ENCODE results near the gene SLC36A1.
"Not testable (repeated sequence)": the region's sequence is repeated elsewhere in the genome, so short reads cannot be mapped to it uniquely, and the experiment has no call there.

SLC36A1 gene

DNA sequence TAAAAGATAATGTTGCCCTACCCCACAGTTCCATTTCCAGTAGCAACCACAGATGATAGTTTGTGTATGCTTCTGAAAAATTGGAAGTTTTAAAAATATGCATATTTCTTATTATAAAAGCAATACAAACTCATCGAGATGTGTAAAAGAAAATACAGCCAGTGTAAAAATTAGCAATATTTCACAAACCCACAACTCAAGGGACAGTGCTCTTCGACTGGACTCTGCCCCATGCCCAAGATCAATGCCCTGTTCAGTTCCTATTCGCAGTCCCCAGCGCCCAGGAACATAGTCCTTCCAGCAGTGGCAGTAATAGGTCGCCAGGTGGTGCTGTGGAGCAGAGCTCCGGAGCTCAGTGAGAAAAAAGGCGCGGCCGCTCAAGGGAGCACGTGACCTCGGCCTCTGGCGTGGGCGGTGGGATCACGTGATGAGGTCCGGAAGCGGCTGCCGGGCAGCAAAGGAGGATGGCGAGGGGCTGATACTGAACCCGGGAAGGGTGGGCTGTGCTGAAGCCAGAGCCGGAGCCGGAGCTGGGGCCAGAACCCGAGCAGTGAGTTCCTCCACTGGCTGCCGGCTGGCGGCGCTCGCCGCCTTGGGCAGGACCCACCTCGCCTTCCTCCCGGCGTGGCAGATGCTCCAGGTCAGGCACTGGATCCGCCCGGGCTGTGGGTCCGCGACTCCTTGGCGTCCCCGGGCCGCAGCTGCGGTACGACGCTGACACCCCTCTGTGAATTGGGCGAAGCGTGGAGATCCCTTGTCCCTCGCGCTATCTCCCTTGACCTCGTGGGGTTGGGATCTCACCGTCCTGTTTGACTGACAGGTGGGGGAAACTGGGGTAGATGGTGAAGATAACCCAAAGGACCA, at the start of gene SLC36A1:
Gene SLC36A1 (plus strand): TSS at position 430 of the 864 bp plus-strand sequence. CDS start 11,190 bp downstream, outside the sequence.
- peak; percentile 91 for DNase-seq

DNA sequence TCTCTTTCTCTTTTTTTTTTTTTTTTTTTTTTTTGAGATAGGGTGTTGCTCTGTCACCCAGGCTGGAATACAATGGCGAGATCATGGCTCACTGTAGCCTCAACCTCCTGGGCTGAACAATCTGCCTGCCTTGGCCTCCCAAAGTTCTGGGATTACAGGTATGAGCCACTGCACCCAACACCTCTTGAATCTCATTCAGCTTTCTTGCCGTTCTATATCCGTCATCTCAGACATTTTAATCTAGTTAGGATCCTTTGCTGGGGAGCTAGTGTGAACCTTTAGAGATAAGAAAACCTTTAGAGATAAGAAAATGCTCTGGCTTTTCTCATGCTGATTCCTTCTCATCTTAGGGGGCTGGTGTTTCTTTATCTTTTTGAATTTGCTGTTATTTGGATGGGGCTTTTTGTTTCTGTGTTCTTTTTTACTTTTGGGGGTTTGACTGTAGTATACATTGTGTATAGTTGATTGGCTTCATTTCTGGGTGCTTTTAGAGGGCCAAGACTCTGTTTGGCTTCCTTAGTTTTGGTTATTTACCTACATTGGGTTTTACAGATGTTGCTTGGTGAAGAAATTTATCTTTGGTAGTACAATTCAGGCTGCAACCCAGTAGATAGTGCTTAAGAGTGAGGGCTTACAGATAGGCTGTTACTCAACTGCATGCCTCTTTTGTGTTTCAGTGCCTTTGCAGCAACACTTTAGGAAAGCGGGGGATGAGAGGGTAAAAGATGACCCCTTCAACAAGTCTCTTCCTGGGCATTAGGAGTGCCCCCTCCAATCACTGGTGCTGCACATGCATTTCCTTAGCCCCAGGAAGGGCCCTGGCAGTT, 41.9 kb upstream of the SLC36A1 start:
- DNase-seq: no peak

DNA sequence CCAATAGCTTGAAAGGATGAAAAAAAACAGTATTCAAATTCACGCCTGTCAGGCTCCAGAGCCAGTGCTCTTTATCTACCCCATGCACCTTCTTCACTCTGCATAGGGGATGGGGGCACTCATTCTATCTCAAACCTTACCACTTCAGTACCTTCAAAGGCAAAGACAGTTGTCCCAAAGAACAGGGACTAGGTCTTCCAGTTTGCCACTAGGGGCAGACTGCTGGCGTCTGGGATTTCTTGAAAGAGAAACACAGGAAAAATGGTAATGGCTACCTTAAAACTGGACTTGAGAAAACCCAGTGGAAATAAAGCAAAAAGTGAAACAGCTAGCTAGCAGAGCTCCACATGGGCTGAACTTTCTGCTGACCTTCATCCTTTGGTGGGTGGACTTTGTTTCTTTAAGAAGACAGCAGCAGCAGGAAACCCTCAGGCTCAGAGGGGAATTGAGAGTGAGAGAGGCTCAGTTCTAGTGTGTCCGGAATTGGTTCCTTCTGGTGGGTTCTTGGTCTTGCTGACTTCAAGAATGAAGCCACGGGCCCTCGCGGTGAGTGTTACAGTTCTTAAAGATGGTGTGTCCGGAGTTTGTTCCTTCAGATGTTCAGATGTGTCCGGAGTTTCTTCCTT, 41.0 kb upstream of the SLC36A1 start:
- DNase-seq: no peak

DNA sequence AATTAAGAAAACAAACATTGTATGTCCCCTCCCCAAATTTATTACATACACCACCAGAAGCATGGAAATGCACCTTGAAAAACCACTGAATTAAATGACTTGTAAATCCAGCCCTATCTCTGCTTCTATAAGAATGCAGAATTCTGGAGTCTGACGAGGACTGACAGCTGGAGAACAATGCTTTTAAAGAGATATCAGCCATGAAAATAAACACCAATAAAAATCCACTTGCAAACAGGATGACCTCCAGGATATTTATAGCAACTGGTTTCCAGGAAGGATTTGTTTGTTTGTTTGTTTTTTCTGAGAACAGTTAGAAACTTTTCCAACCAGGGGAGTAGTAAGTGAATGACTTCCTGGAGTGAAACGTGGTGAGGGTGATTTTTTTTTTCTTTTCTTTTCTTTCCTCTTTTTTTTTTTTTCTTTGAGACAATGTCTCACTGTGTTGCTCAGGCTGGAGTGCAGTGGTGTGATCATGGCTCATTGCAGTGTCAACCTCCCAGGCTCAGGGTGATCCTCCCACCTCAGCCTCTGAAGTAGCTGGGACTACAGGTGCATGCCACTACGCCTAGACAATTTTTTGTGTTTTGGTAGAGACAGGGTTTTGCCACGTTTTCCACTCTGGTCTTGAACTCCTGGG, 38.7 kb upstream of the SLC36A1 start:
- DNase-seq: no peak

DNA sequence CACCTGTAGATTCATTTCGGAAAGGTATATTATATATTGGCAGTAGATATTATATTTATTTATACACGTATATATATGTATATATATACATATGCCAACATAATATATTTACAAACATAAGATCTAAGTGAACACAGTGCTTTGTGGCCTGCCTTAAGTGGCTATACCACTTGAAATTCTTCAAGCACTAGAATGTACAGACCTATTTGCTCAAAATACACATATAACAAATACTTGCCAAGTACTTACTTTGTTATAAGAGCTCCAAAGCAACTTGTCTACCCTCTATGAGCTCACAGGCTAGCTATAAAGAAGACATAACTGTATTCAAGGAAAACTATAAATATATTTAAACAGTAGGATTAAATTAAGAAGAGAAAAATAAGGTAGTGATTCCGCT, 33.6 kb upstream of the SLC36A1 start:
- no peak for DNase-seq

DNA sequence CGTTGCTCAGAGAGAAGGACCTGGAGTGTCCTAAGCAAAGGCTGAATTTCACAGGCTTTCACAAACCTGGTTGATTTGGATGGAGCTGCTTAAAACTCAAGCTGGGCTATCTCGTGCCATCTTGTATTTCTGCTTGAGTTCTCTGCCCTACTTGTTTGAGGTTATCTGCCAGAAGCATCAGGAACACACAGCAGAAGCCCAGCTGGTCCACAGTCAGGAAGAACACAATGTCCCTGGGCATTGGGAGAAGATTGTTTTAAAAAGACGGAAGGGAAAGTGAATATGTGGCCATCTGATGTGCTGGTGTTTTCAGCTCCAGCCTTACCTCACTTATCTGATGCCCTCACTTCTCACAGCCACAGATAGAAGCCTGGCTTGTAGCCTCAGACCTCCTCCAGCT, 32.9 kb upstream of the SLC36A1 start:
- no peak for DNase-seq

DNA sequence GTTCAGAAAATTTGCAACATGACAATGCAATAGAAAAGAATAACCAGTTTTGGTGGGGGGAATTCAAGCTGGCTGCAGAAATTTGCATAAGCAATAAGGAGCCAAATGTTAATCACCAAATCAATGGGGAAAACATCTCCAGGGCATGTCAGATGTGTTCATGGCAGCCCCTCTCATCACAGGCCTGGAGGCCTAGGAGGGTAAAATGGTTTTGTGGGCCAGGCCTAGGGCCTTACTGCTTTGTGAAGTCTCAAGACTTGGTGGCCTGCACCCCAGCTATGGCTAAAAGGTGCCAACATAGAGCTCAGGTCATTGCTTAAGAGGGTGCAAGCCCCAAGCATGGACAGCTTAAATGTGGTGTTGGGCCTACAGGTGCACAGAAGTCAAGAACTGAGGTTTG, 29.7 kb upstream of the SLC36A1 start:
- no peak for DNase-seq

DNA sequence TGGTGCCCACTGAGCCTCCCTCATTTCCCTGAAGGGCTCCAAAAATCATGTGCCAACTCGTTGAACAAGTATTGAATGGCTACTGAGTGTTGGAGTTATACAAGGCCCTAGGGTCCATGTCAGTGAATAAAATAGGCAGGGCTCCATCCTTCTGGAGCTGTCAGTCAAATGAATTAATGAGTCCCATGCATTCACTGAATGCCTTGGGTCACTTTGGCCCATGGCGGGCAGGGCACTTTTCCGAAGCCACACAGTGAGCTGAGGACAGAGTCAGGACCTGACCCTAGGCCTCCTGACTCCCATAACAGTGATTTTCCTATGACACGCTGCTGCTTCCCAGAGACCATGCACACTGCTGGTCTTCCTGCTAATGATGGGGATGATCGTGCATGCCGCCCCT, 27.3 kb upstream of the SLC36A1 start:
- DNase-seq: no peak

DNA sequence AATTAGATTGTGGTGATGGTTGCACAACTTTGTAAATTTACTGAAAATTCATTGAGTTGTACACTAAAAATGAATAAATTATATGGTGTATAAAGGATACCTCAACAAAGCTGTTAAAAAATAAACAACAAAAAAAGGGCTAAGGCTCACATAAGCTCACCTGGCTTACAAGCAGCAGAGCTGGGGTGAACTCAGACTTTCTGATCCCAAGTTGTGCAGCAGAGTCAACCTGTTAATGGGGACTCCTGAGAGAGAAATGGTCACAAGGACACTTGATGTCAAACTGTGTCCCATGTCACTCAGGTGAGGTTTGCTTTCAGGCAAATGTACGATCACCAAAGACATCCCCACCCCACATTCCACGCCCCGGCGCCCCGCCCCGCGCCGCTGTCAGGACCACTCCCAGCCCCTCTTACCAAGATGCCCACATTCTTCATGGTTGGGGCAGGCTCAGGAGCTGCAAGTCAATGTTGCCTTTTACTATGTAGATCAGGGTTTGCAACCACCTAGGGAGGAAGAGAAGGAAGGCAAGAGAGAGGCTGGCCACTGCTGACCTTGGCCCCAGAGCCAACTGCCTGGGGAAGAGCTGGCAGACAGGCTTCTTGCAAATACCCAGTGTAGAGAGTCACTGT, 22.4 kb upstream of the SLC36A1 start:
- DNase-seq: no peak

DNA sequence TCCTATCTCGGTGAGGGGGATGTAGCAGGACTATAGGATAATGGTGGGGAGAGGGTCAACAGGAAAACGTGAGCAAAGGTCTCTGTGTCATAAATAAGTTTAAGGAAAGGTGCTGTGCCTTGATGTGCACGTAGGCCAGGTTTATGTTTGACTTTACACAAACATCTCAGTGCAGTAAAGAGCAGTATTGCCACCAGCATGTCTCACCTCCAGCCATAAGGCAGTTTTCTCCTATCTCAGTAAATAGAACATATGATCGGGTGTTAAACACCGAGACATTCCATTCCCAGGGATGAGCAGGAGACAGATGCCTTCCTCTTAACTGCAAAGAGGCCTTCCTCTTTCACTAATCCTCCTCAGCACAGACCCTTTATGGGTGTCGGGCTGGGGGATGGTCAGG, 21.1 kb upstream of the SLC36A1 start:
- not testable (repeated sequence) for DNase-seq

DNA sequence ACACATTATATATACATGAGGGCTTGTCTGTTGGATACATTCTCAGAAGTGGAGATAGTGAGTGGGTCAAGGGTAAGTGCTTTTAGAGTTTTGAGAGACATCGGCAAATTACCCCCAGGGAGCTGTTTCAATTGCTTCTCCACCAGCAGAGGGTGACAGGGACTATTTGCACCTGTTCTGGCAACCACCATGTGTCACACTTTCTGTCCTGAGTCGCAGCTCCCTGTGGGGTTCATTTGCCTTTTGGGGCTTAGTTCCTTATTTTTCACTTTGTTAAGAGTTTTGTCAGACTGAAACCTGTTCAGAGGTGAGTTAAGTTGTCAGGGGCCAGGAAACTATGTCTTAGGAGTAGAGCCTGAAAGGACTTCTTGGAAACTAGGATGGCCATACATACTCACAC, 20.1 kb upstream of the SLC36A1 start:
- no peak for DNase-seq

DNA sequence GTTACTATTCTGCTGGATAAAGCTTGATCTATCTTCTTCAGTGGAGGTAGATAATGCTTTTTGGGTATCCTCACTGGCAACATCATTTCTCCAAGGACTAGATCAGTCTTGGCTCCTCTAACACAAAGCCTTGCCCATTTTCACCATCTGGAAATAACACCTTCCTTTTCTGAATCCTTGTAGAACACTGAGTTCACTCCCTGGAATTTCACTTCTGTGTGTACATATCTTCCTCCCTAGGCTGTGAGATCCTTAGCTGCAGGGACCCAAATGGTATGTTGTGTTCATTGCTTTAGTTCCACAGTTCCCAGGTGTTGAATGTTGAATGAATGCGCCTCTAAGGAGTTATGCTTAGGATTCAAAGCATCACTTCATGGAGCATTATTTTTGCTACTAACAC, 16.7 kb upstream of the SLC36A1 start:
- DNase-seq: no peak

DNA sequence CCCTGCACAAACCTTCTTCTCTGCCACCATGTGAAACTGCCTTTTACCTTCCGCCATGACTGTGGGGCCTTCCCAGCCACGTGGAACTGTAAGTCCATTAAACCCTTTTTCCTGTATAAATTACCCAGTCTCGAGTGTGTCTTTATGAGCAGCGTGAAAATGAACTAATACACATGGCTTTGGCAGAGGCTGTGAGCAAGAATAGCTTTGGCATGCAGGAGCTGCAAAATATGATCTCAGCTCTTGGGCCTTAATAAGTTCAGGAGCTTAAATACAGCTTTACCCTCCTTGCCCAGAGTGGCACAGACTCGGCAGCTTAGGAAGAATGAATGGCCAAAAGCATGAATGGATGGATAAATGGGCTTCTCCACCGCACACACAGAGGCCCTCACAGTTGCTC, 15.7 kb upstream of the SLC36A1 start:
- no peak for DNase-seq

DNA sequence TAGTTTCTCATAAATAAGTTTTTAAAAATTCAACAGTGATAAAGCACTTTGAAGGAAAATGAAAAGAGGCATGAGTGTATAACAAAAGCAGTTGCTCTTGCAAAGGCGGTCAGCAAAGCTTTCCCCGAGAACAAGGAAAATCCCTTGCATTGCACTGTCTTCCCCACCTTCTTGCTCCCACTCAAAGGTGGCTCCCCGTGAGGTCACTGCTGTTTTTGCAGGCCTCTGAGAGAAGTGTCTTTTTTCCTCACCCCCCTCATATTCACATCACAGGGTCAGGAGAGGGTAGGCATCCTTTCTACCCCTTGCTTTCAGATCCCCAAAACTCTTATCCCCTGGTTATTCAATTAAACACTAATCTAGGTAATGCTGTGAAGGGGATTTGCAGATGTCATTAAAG, 15.2 kb upstream of the SLC36A1 start:
- no peak for DNase-seq

DNA sequence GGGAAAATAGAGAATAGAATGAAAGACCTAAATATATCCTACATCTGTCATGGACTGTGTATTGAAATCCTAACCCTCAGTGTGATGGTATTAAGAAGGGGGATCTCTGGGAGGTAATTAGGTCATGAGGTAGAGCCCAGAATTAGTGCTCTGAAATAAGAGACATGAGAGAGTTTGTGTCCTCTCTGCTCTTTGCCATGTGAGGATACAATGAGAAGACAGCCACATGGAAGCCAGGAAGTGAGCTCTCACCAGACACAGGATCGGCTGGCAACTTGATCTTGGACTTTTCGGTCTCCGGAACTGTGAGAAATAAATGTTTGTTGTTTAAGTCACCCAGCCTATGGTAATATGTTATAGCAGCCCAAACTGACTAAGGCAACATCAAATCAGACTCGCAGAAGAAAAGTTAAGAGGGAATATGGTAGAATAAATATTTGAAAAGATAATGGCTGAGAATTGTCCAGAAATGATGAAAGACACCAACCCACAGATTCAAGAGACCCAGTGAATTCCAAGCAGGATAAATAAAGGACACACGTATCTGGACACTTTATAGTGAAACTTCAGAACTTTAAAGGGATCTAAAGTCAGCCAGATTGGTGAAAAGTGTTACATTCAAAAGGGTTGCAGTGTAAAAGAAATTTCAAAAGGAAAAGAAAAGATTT, 12.7 kb upstream of the SLC36A1 start:
- no peak for DNase-seq

DNA sequence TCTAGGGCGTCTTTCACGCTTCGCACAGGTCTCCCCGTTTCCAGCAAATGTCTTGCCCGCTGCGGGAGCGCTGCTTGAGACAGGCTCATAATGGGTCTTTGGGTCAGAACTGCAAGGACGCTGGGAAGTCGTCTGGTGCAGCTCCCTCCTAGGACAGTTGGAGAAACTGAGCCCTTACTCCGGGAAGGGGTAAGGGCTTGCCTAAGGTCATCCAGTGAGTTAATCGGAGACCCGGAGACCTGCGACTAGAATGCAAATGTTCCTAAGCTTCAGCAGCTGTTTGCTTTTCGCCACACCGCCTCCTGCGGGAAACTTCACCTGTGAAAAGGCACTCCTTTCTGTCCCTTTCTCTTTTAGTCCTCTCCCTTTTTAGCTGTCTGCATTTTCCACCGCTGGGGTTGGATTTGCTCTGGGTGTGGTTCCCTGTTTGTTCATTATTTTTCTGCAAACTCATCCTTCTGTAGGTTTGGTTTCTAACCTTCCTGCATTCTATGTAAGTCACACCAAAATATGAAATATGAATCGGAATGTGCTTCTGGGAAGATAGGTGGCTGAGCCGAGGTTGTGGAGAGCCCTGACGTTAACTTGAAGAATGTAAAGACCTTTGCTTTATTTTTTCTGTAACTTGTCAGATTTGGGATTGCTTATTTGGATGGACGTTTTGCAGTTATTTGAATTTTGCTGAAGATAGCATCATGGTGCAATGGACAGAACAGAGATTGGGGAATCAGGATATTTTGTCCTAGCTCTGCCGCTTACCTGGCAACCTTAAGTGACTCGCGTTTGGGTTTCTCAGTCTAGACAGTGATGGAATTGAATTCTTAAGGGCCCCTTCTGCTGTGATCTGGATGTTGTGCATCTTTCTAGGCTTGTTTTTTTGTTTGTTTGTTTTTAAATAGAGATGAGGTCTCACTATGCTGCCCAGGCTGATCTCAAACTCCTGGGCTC, 909 bp downstream of the SLC36A1 start:
- DNase-seq: peak; percentile 14

DNA sequence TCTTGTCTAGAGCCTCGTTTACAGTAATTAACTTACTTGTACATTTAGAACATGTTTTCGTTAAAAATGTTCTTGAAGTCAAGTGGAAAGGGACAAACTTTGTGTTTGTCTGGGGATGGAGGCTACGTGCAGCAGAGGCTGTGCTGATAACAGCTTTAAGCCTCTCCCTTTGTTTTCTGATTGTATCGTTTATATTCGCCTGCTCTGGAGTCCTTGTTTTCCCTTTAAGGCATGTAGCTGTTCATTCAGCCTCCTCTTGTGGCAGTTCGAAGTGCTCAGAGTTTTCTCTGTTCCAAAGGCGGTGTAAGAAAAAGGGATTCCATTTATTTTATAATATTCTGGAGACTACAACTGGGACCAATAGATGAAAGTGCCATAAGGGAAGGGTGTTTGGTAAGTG, 1.9 kb downstream of the SLC36A1 start:
- no peak for DNase-seq

DNA sequence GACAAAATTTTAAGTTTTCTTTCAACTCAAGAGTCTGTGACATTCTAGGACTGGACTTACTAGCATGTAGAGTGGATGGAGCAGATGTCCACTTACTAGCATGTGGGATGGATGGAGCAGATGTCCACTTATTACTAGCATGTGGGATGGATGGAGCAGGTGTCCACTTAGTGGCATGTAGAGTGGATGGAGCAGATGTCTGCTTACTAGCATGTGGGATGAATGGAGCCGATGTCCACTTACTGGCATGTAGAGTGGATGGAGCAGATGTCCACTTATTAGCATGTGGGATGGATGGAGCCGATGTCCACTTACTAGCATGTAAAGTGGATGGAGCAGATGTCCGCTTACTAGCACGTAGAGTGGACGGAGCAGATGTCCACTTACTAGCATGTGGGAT, 2.4 kb downstream of the SLC36A1 start:
- DNase-seq: no peak

DNA sequence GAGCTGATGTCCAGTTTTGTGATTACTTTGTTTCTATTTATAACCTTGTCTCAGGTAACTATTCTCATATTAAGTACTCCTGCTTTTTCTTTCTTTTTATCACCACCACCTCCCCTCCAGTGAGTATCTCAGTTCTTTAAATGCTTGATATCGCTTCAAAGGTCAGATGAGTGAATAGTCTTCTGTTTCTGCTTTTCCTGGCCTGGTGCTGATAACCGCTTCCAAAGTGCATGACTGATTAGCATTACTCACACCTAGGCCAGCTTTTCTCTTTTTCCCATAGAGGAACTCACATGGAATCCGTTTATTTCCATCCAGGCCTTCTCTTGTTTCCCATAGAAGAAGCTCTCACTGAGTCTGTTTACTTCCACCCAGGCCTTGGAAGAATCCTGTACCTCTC, 3.2 kb downstream of the SLC36A1 start:
- no peak for DNase-seq

DNA sequence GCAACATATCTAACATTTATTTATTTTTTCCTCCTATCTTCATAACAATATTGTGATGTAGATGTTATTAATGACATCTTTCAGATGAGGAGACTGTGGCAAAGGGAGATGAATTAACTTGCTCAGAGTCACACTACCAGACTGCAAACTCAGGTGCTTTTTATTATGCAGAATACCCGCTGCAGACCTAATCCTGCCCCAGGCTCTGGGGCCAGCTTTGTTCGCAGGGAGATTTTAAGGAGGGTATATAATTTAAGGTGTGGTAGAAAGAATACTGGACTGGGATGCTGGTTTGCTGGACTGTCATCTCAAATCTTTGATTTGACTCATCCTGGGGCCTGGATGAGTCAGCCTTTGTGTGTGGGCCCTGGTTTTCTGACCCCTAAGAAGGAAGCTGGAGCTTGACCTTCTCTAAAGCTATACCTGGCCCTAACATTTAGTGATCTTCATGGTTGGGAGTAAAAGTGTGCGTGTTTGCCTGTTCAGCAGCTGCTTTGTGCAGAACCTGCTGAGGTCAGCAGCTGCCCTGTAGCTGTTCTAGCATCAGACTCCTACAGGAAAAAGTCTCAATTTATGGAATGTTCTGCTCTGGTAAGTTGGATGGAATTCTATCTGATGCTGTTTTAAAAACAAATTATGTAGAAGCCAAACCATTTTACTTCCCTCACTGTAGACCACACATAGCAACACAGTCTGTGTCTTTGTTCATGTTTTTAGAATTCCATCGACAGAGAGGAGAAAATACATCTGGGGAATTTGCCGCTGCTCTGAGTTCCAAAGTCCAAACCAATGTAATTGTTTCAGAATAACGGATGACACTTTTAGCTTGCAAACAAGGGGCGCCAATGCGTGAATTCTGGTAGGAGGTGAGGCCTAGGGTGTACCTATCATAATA, 4.5 kb downstream of the SLC36A1 start:
- DNase-seq: no peak
